Sigmoid colon (tissue), 3 donors: ENCODE measurements around the gene WIPF3.

Experiments
- POLR2A ChIP-seq, 2 donors: fragments of 450-650 bp; IDR thresholded peaks; one replicate each; pipeline ENCODE4 v1.6.1; 2016; ENCODE audit warnings: antibody characterized with exemption in 2 of 2, mild to moderate bottlenecking in 2 of 2, moderate library complexity in 2 of 2
- TF ChIP-seq, protein P1 (sequence below), 4 experiments: fragments of 450-650 bp in 3 of 4; fragments of 200-600 bp in 1 of 4; IDR thresholded peaks; one replicate each; pipeline ENCODE4 v1.5.1; 2016 to 2019; ENCODE audit warnings: antibody characterized with exemption in 4 of 4, mild to moderate bottlenecking in 3 of 4, moderate library complexity in 2 of 4

DNA sequence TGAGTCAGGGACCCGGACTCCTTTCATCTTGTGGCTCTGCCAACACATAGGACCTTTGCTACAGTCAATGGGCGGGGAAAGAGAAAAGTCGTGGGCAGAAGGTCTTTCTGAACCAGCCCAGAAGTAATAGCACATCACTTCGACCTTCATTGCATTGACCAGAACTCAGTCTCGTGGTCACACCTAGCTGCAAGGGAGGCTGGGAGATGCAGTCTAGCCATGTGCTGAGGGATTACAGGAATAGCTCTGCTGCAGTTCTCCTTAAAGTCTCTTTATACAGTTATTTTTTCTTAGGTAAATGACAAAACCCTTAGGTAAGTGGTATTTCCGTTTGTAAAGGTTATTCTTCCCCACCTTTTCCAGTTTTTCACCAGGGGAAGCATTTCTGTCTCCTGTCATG lies 25.4 kb downstream of the WIPF3 start:
- TF ChIP-seq, protein P1, sequence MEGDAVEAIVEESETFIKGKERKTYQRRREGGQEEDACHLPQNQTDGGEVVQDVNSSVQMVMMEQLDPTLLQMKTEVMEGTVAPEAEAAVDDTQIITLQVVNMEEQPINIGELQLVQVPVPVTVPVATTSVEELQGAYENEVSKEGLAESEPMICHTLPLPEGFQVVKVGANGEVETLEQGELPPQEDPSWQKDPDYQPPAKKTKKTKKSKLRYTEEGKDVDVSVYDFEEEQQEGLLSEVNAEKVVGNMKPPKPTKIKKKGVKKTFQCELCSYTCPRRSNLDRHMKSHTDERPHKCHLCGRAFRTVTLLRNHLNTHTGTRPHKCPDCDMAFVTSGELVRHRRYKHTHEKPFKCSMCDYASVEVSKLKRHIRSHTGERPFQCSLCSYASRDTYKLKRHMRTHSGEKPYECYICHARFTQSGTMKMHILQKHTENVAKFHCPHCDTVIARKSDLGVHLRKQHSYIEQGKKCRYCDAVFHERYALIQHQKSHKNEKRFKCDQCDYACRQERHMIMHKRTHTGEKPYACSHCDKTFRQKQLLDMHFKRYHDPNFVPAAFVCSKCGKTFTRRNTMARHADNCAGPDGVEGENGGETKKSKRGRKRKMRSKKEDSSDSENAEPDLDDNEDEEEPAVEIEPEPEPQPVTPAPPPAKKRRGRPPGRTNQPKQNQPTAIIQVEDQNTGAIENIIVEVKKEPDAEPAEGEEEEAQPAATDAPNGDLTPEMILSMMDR (IDR thresholded peaks at IDR 0.05): no peak
- no peak for TF ChIP-seq POLR2A (IDR thresholded peaks at IDR 0.05)
